ENCODE results near the gene CBFA2T3. TPM values are rescaled to one million over a fixed set of nuclear protein-coding genes. Genes with fewer than 3 reads are reported as not detected.
A peak's percentile ranks its signal among the peaks of the same experiment; 100 is the strongest.

CBFA2T3 gene
- total RNA-seq, 4 donors from 2014 or later, result 3.5 to 35.5 (median 6.8) TPM

DNA sequence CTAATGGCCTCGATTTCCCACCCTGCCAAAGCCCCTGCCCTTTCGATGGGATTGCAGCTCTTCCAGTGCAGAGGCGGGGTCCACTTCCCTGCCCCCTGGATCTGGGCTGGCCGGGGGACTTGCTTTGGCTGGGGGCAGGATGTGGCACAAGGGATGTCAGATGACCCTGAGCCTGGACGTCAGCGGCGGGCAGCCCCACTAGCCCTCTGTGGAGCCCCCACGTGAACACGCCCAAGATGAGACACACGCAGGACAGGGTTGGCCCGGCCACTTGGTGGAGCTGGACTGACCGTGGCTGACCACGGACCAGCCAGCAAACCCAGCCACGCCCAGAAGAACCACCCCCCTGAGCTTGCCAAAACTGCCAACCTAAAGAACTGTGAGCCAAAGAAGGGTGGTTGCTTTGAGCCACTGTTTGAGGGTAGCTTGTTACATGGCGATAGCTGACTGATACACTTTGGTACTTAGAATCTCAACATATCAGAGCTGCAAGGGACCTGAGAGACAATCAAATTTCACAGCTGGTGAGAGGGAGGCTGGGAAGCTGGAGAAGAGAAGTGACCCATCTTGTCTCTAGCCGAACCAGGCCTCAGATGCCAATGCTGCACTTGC, 63.9 kb downstream of the CBFA2T3 start:
- TF ChIP-seq, protein P1, sequence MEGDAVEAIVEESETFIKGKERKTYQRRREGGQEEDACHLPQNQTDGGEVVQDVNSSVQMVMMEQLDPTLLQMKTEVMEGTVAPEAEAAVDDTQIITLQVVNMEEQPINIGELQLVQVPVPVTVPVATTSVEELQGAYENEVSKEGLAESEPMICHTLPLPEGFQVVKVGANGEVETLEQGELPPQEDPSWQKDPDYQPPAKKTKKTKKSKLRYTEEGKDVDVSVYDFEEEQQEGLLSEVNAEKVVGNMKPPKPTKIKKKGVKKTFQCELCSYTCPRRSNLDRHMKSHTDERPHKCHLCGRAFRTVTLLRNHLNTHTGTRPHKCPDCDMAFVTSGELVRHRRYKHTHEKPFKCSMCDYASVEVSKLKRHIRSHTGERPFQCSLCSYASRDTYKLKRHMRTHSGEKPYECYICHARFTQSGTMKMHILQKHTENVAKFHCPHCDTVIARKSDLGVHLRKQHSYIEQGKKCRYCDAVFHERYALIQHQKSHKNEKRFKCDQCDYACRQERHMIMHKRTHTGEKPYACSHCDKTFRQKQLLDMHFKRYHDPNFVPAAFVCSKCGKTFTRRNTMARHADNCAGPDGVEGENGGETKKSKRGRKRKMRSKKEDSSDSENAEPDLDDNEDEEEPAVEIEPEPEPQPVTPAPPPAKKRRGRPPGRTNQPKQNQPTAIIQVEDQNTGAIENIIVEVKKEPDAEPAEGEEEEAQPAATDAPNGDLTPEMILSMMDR (IDR thresholded peaks at IDR 0.05), result no peak
- TF ChIP-seq POLR2A (IDR thresholded peaks at IDR 0.05), result no peak
- no peak overlapping the region for H3K4me3 ChIP-seq
- no peak overlapping the region for H3K27ac ChIP-seq
- peaks cover 0 to 7% (median 1%) of the 10 kb centered on the region in 4 donors for H3K4me1 ChIP-seq
- no peaks in the 10 kb centered on the region for H3K9me3 ChIP-seq
- DNase-seq, result no peak
- no peaks in the 10 kb centered on the region for H3K27me3 ChIP-seq
- H3K36me3 ChIP-seq, result no peaks in the 10 kb centered on the region

DNA sequence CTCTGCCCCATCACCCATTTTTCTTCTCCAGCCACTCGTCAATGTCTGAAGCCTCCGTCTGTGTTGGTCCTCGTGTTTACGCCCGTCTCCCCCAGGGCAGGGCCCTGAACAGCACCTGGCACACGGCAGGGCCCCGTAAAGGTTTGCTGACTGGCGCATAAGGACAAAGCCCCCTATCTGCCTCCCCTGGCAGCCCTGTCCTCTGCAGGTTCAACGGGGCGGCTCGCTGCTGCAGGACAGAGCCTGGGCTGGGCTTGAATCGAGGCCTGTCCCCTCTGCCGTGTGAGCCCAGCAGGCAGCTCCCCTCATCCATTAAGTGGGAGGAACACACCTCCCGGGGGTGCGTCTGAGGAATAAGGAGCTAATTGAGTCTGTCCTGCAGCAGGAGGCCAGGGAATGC, 64.5 kb downstream of the CBFA2T3 start:
- DNase-seq, result no peak
- Histone ChIP-seq H3K9me3 (no peaks in the 10 kb centered on the region), H3K27me3 (no peaks in the 10 kb centered on the region), H3K36me3 (no peaks in the 10 kb centered on the region), H3K4me1 (peaks cover 0 to 7% (median 1%) of the 10 kb centered on the region in 4 donors), H3K4me3 (no peak overlapping the region), H3K27ac (no peak overlapping the region)
- TF ChIP-seq, protein P1 (IDR thresholded peaks at IDR 0.05), result no peak
- TF ChIP-seq POLR2A (IDR thresholded peaks at IDR 0.05), result no peak

DNA sequence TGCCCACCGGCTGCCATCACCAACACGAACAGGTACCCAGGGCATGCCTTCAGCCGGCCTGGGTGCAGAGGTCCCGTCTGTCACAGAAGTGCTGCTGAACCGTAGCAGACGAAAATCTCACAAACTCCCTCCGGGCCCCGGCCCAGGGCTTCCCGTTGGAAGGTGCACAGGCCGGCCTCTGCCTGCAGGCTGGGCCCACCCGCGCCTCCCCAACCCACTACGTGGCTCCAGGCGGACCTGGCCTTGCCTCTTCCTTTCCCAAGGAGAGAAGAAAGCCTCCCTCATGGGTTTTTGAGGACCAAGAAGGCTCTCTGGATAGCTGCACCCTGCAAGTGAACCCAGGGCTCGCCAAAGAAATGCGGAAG, 65.1 kb downstream of the CBFA2T3 start:
- Histone ChIP-seq H3K4me1 (peaks cover 0 to 7% (median 1%) of the 10 kb centered on the region in 4 donors), H3K9me3 (no peaks in the 10 kb centered on the region), H3K36me3 (no peaks in the 10 kb centered on the region), H3K27ac (no peak overlapping the region), H3K4me3 (no peak overlapping the region), H3K27me3 (no peaks in the 10 kb centered on the region)
- TF ChIP-seq, protein P1 (IDR thresholded peaks at IDR 0.05), result no peak
- no peak for TF ChIP-seq POLR2A (IDR thresholded peaks at IDR 0.05)
- no peak for DNase-seq

DNA sequence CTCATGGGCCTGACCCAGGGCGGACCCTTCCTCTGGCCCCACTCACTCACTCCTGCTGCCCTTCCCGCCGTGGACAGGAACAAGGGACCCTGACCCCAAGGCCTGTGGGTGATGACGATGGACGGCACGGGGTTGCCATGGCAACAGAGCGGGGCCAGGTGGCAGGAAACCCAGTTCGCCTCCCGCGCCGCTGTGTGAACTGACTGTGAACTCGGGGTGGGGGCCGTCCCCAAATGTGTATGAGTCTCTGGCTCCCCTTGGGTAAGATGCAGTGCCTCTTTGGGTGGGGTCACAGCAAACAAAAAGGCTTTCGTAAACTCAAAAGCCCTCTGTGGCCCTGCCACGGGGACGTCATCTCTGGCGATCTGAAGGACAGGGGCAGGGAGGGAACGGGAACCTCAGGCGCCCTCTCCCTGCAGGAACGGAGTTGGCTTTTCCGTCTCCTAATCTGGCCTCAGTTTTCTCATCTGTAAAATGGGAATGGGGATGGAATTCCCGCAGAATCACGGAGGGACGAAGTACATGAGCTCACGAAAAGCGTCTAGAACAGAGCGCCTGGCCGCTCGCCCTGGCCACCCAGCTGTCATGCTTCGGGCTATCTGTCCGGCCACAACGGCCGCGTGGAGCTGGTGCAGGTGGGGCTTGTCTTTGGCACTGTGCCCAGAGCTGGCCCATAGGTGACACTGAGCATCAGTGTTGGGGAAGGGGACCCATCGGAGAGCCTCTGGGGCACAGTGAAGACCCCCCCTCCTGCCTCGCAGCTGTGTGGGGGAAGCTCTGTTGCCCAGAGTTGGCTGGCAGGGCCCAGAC, 65.7 kb downstream of the CBFA2T3 start:
- peaks cover 0 to 7% (median 1%) of the 10 kb centered on the region in 4 donors for H3K4me1 ChIP-seq
- DNase-seq, result peak in 2 of 3 donors; percentile 68 to 75
- H3K9me3 ChIP-seq, result no peaks in the 10 kb centered on the region
- peak overlapping the region in 1 of 4 donors; percentile 31 for H3K27ac ChIP-seq
- H3K27me3 ChIP-seq, result no peaks in the 10 kb centered on the region
- no peak overlapping the region for H3K4me3 ChIP-seq
- TF ChIP-seq, protein P1 (IDR thresholded peaks at IDR 0.05), result no peak
- no peak for TF ChIP-seq POLR2A (IDR thresholded peaks at IDR 0.05)
- H3K36me3 ChIP-seq, result no peaks in the 10 kb centered on the region

DNA sequence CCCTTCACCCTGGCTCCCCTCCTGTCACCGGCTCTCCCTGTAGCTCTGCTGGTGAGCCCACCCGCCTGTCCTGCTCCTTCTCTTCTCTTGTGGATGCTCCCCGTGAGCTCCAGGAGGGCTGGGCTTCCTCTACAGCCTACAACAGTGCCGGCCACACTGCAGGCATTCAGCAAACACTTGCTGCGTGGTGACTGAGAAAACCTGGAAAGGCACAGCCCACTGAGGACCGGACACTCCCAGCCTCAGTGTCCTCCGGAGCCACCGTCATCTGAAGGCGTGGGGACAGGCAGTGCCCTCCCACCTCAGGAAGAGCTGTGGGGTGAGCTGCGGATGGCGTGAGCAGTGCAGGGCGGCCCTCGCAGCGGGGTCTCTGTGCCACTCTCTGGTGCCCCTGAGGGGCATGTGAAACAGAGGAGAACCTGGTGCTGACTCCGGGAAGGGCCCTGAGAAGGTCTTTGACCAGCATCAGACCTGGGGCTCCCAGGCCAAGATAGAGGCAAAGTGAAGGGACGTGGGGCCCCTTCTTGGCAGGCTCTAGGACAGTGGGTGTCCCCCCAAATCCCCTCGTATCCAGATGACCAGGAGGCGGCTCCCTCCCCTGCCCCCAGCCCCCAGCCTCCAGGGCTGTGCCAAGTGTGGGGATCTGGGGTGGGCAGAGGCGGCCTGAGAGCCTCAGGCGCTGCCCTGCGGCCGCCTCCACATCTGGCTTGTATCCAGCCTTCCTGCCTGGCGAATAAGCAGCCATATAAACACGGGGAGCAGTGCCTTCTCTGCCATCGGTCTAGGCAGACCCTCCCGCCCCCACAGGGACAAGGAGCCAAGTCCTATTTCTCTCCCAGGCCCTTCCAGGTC, 66.5 kb downstream of the CBFA2T3 start:
- DNase-seq, result no peak
- no peaks in the 10 kb centered on the region for H3K36me3 ChIP-seq
- peaks cover 0 to 7% (median 1%) of the 10 kb centered on the region in 4 donors for H3K4me1 ChIP-seq
- H3K4me3 ChIP-seq, result no peak overlapping the region
- H3K27ac ChIP-seq, result peak overlapping the region in 1 of 4 donors; percentile 31
- H3K27me3 ChIP-seq, result no peaks in the 10 kb centered on the region
- TF ChIP-seq, protein P1 (IDR thresholded peaks at IDR 0.05), result no peak
- no peak for TF ChIP-seq POLR2A (IDR thresholded peaks at IDR 0.05)
- H3K9me3 ChIP-seq, result no peaks in the 10 kb centered on the region
